Liver (tissue), 9 donors: Measurements from ENCODE around the gene DICER1. TPM values are rescaled to one million over a fixed set of nuclear protein-coding genes. Genes with fewer than 3 reads are reported as not detected.

Experiments
- DNase-seq: peaks from one replicate; pipeline ENCODE4 v3.0.0-alpha.2; 2017; ENCODE audit warnings: low spot score
- H3K27ac ChIP-seq, 2 donors: one replicate each; pipeline ENCODE4 v1.7.0; 2013; ENCODE audit warnings: inconsistent platforms in 2 of 2, low read length in 2 of 2, control low read depth in 1 of 2, low read depth in 1 of 2, mild to moderate bottlenecking in 1 of 2
- H3K27me3 ChIP-seq, 4 donors: one replicate each; pipeline versions ENCODE4 v1.6.1 to v1.7.0; 2013; ENCODE audit warnings: low read length in 3 of 4, inconsistent platforms in 1 of 4, mild to moderate bottlenecking in 1 of 4, moderate library complexity in 1 of 4; ENCODE audit not compliant: control insufficient read depth in 4 of 4, insufficient read depth in 4 of 4
- H3K36me3 ChIP-seq, 4 donors: one replicate each; pipeline versions ENCODE4 v1.6.1 to v1.7.0; 2013; ENCODE audit warnings: low read length in 3 of 4, mild to moderate bottlenecking in 3 of 4, low read depth in 1 of 4, moderate library complexity in 1 of 4; ENCODE audit not compliant: control insufficient read depth in 4 of 4, insufficient read depth in 3 of 4
- H3K4me1 ChIP-seq, 4 donors: one replicate each; pipeline versions ENCODE4 v1.6.1 to v1.7.0; 2013; ENCODE audit warnings: low read length in 3 of 4, mild to moderate bottlenecking in 3 of 4, moderate library complexity in 1 of 4; ENCODE audit not compliant: control insufficient read depth in 4 of 4, insufficient read depth in 4 of 4
- H3K4me3 ChIP-seq, 3 donors: one replicate each; pipeline versions ENCODE4 v1.6.1 to v1.7.0; 2013; ENCODE audit warnings: low read length in 3 of 3, control low read depth in 1 of 3, low read depth in 1 of 3, mild to moderate bottlenecking in 1 of 3
- H3K9ac ChIP-seq, 2 donors: one replicate each; pipeline ENCODE4 v1.7.0; 2013; ENCODE audit warnings: low read length in 2 of 2, mild to moderate bottlenecking in 2 of 2, moderate library complexity in 2 of 2, control low read depth in 1 of 2, low read depth in 1 of 2
- H3K9me3 ChIP-seq, 4 donors: one replicate each; pipeline versions ENCODE4 v1.6.1 to v1.7.0; 2013; ENCODE audit warnings: low read length in 3 of 4; ENCODE audit not compliant: control insufficient read depth in 4 of 4
- EGR1 ChIP-seq, 2 donors: IDR thresholded peaks; 2 replicates each; pipeline ENCODE4 v1.6.1; 2016 to 2018; ENCODE audit warnings: antibody characterized with exemption in 2 of 2, low read depth in 2 of 2
- FOXA1 ChIP-seq: IDR thresholded peaks from 2 replicates; pipeline ENCODE4 v1.6.1; 2016; ENCODE audit warnings: antibody characterized with exemption
- FOXA2 ChIP-seq: IDR thresholded peaks from 2 replicates; pipeline ENCODE4 v1.6.1; 2016; ENCODE audit warnings: antibody characterized with exemption
- GABPA ChIP-seq, 2 donors: IDR thresholded peaks in 1 of 2; conservative IDR thresholded peaks in 1 of 2; 2 replicates each; pipeline ENCODE4 v1.6.1; 2016; ENCODE audit warnings: antibody characterized with exemption in 2 of 2, mild to moderate bottlenecking in 1 of 2, moderate library complexity in 1 of 2
- HNF4A ChIP-seq, 2 donors: conservative IDR thresholded peaks; 2 replicates each; pipeline ENCODE4 v1.6.1; 2016; ENCODE audit warnings: antibody characterized with exemption in 2 of 2, mild to moderate bottlenecking in 2 of 2
- HNF4G ChIP-seq: IDR thresholded peaks from 2 replicates; pipeline ENCODE4 v1.6.1; 2016; ENCODE audit warnings: antibody characterized with exemption
- NR2F2 ChIP-seq: IDR thresholded peaks from 2 replicates; pipeline ENCODE4 v1.6.1; 2016; ENCODE audit warnings: antibody characterized with exemption
- RAD21 ChIP-seq, 2 donors: IDR thresholded peaks; 2 replicates each; pipeline ENCODE4 v1.6.1; 2016; ENCODE audit warnings: antibody characterized with exemption in 2 of 2, mild to moderate bottlenecking in 2 of 2
- RXRA ChIP-seq, 2 donors: IDR thresholded peaks; 2 replicates each; pipeline ENCODE4 v1.6.1; 2017 to 2018; ENCODE audit warnings: antibody characterized with exemption in 2 of 2, mild to moderate bottlenecking in 1 of 2
- TAF1 ChIP-seq: conservative IDR thresholded peaks from 2 replicates; pipeline ENCODE4 v1.6.1; 2016; ENCODE audit warnings: antibody characterized with exemption, mild to moderate bottlenecking
- YY1 ChIP-seq: IDR thresholded peaks from 2 replicates; pipeline ENCODE4 v1.6.1; 2016; ENCODE audit warnings: antibody characterized with exemption, mild to moderate bottlenecking
- WGBS: extraction: QIAGEN DNeasy Blood & Tissue Kit; methylation state at CpG from one replicate; pipeline ENCODE4 v1.1.7; 2013; 5-methylcytosine and 5-hydroxymethylcytosine counted together
- polyA plus RNA-seq, 2 donors: library from polyadenylated mRNA; stranded (reverse) in 1 of 2; unstranded in 1 of 2; fragments of 200-250 nt in 1 of 2; fragments of >200 nt in 1 of 2; fragmentation: Nextera tagmentation in 1 of 2; extraction: Ambion mirVana in 1 of 2; gene quantifications; one replicate each; pipeline versions ENCODE4 v1.2.1 to v1.2.3, GENCODE V29; 2013 to 2015
- total RNA-seq, 2 donors: library from RNA; depleted of rRNA; stranded (reverse); fragments of >200 nt; gene quantifications; one replicate each; pipeline ENCODE4 v1.2.3, GENCODE V29; 2014
- TF ChIP-seq, protein P1 (sequence below): IDR thresholded peaks from 2 replicates; pipeline ENCODE4 v1.6.1; 2016; ENCODE audit warnings: antibody characterized with exemption
- TF ChIP-seq, protein P2 (sequence below): IDR thresholded peaks from 2 replicates; pipeline ENCODE4 v1.6.1; 2016; ENCODE audit warnings: antibody characterized with exemption
- TF ChIP-seq, protein P3 (sequence below): IDR thresholded peaks from 2 replicates; pipeline ENCODE4 v1.6.1; 2016; ENCODE audit warnings: antibody characterized with exemption, mild to moderate bottlenecking
- TF ChIP-seq, protein P4 (sequence below): IDR thresholded peaks from 2 replicates; pipeline ENCODE4 v1.6.1; 2016; ENCODE audit warnings: antibody characterized with exemption
- TF ChIP-seq, protein P5 (sequence below): fragments of 150-350 bp; IDR thresholded peaks from 2 replicates; pipeline ENCODE4 v1.5.1; 2017; ENCODE audit warnings: improper control_type of control experiment, low read depth, low read length; ENCODE audit not compliant: missing input control
- donor health status: healthy.
- donor health status: healthy.
- donor health status: healthy.
- donor health status: healthy.
- donor health status: healthy.

The DICER1 gene
- total and polyA plus RNA-seq, 4 donors = 7.5 to 43.6 (median 20.3) TPM

DNA sequence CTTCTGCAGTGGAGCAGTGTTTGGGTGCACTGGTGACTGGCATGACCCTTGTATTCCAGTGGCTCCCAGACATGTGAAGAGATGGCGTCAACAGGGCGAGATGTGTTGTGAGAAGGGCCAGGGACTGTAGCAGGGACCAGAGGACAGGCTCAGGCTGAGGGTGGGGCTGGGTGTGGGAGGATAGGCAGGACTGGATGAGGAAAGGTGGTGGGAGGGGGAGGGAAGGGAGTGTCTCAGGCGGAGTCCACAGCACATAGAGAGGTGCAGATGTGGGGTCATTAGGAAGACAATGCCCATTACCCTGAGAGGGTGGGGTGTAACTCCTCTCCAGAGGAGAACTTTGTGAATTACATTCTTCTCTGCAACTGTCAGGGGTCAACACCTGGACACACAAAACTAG is 78.5 kb downstream of the DICER1 start:
- TF ChIP-seq RAD21 (IDR thresholded peaks at IDR 0.05) (no peak), HNF4A (conservative IDR thresholded peaks at IDR 0.05) (no peak), RXRA (IDR thresholded peaks at IDR 0.05) (no peak), TAF1 (no peak), NR2F2 (no peak), FOXA1 (no peak), HNF4G (no peak), FOXA2 (no peak)
- TF ChIP-seq, protein P1, sequence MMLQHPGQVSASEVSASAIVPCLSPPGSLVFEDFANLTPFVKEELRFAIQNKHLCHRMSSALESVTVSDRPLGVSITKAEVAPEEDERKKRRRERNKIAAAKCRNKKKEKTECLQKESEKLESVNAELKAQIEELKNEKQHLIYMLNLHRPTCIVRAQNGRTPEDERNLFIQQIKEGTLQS = no peak
- TF ChIP-seq, protein P2, sequence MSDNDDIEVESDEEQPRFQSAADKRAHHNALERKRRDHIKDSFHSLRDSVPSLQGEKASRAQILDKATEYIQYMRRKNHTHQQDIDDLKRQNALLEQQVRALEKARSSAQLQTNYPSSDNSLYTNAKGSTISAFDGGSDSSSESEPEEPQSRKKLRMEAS = no peak
- TF ChIP-seq, protein P3, sequence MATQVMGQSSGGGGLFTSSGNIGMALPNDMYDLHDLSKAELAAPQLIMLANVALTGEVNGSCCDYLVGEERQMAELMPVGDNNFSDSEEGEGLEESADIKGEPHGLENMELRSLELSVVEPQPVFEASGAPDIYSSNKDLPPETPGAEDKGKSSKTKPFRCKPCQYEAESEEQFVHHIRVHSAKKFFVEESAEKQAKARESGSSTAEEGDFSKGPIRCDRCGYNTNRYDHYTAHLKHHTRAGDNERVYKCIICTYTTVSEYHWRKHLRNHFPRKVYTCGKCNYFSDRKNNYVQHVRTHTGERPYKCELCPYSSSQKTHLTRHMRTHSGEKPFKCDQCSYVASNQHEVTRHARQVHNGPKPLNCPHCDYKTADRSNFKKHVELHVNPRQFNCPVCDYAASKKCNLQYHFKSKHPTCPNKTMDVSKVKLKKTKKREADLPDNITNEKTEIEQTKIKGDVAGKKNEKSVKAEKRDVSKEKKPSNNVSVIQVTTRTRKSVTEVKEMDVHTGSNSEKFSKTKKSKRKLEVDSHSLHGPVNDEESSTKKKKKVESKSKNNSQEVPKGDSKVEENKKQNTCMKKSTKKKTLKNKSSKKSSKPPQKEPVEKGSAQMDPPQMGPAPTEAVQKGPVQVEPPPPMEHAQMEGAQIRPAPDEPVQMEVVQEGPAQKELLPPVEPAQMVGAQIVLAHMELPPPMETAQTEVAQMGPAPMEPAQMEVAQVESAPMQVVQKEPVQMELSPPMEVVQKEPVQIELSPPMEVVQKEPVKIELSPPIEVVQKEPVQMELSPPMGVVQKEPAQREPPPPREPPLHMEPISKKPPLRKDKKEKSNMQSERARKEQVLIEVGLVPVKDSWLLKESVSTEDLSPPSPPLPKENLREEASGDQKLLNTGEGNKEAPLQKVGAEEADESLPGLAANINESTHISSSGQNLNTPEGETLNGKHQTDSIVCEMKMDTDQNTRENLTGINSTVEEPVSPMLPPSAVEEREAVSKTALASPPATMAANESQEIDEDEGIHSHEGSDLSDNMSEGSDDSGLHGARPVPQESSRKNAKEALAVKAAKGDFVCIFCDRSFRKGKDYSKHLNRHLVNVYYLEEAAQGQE = no peak
- TF ChIP-seq, protein P4, sequence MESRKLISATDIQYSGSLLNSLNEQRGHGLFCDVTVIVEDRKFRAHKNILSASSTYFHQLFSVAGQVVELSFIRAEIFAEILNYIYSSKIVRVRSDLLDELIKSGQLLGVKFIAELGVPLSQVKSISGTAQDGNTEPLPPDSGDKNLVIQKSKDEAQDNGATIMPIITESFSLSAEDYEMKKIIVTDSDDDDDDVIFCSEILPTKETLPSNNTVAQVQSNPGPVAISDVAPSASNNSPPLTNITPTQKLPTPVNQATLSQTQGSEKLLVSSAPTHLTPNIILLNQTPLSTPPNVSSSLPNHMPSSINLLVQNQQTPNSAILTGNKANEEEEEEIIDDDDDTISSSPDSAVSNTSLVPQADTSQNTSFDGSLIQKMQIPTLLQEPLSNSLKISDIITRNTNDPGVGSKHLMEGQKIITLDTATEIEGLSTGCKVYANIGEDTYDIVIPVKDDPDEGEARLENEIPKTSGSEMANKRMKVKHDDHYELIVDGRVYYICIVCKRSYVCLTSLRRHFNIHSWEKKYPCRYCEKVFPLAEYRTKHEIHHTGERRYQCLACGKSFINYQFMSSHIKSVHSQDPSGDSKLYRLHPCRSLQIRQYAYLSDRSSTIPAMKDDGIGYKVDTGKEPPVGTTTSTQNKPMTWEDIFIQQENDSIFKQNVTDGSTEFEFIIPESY = no peak
- Histone ChIP-seq H3K27ac (no peak overlapping the region), H3K4me1 (no peaks in the 10 kb centered on the region), H3K4me3 (no peak overlapping the region), H3K9ac (no peak overlapping the region), H3K27me3 (no peaks in the 10 kb centered on the region), H3K9me3 (peaks cover 0 to 4% (median 3%) of the 10 kb centered on the region in 4 donors), H3K36me3 (no peaks in the 10 kb centered on the region)
- peak; percentile 19 for DNase-seq
- 76% methylated on average over 3 of the region's 3 CpGs for WGBS

DNA sequence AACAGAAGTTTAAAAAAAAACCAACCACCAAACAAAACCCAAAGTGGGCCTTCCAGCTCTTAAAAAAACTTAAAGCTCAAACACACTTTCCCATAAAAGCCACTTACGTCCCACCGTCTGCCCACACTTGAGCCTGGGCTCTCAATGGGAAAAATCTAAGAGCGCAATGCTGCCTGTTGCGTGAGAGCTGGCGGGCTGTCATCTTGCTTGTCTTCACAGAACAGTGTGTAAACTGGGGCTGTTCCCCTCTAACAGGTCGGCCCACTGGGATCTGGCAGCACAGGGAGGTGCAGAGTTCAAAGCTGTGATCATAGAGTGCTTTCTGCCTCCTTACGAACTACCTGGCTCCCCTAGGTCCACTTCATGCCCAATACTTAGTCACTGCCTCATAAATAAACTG is 80.0 kb downstream of the DICER1 start:
- no peak overlapping the region for H3K4me3 ChIP-seq
- TF ChIP-seq RXRA (IDR thresholded peaks at IDR 0.05) (no peak), HNF4G (no peak), EGR1 (IDR thresholded peaks at IDR 0.05; ENCODE audit: low read depth in 2 of 2) (no peak), NR2F2 (no peak), YY1 (no peak), GABPA (IDR thresholded peaks at IDR 0.05 in 1 of 2, conservative IDR thresholded peaks at IDR 0.05 in 1 of 2) (no peak)
- TF ChIP-seq, protein P5, sequence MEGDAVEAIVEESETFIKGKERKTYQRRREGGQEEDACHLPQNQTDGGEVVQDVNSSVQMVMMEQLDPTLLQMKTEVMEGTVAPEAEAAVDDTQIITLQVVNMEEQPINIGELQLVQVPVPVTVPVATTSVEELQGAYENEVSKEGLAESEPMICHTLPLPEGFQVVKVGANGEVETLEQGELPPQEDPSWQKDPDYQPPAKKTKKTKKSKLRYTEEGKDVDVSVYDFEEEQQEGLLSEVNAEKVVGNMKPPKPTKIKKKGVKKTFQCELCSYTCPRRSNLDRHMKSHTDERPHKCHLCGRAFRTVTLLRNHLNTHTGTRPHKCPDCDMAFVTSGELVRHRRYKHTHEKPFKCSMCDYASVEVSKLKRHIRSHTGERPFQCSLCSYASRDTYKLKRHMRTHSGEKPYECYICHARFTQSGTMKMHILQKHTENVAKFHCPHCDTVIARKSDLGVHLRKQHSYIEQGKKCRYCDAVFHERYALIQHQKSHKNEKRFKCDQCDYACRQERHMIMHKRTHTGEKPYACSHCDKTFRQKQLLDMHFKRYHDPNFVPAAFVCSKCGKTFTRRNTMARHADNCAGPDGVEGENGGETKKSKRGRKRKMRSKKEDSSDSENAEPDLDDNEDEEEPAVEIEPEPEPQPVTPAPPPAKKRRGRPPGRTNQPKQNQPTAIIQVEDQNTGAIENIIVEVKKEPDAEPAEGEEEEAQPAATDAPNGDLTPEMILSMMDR = no peak
- TF ChIP-seq, protein P2 = no peak
- TF ChIP-seq, protein P1 = no peak
- TF ChIP-seq, protein P3 = no peak
- DNase-seq = no peak
- no peaks in the 10 kb centered on the region for H3K27me3 ChIP-seq
- H3K27ac ChIP-seq = no peak overlapping the region
- WGBS = 88% methylated on average over 7 of the region's 7 CpGs
- H3K9ac ChIP-seq = no peak overlapping the region
- peaks cover 0 to 7% (median 4%) of the 10 kb centered on the region in 4 donors for H3K9me3 ChIP-seq
- H3K36me3 ChIP-seq = no peaks in the 10 kb centered on the region
- no peaks in the 10 kb centered on the region for H3K4me1 ChIP-seq
